ENCODE measurements around the gene DOCK11. TPM values are rescaled to one million over a fixed set of nuclear protein-coding genes. Genes with fewer than 3 reads are reported as not detected.

DOCK11 gene
- total and polyA plus RNA-seq, 10 of the 15 experiments (the other 5 are each of a cell fraction or from before 2014, with no cell fraction given) = 16.3 to 30.7 (median 19.8) TPM

DNA sequence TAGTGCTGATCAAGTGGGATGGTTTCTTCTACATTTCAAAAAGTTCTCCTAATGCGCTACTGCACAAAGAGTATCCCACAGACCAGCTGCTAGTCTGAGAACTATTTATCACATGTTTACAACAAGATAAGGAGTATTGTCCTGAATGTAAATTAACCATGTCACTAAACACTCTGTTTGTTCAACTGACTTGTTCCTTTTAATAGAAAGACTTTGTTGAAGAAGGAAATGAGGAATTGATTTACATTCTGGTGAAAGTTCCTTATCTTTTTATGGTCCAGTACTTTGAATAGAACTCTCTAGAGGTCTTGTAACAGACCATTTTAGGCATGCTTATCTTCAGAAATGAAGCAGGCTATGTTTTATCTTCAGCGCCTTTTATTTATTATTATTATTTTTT, 164.5 kb downstream of the DOCK11 start:
- DNase-seq (ENCODE audit: low read depth, low spot score) = no peak
- Histone ChIP-seq H3K4me2 (ENCODE audit: control insufficient read depth, insufficient read depth) (no peak overlapping the region), H3K9me3 (replicated peaks; ENCODE audit: control insufficient read depth, insufficient read depth, low read length) (no peaks in the 10 kb centered on the region), H3K79me2 (ENCODE audit: control insufficient read depth, insufficient read depth, low read length) (no peaks in the 10 kb centered on the region), H3K27me3 (replicated peaks in 1 of 2; ENCODE audit: control insufficient read depth in 2 of 2, insufficient read depth in 2 of 2, low read length in 1 of 2) (no peaks in the 10 kb centered on the region), H3K4me1 (ENCODE audit: control insufficient read depth, insufficient read depth, low read length) (no peaks in the 10 kb centered on the region), H4K20me1 (ENCODE audit: control insufficient read depth, insufficient read depth) (no peaks in the 10 kb centered on the region), H3K27ac (ENCODE audit: control insufficient read depth, insufficient read depth) (no peak overlapping the region), H2AFZ (ENCODE audit: control insufficient read depth, low read depth, low read length) (no peak overlapping the region), H3K36me3 (ENCODE audit: control insufficient read depth in 2 of 2, insufficient read depth in 2 of 2, low read length in 1 of 2) (no peaks in the 10 kb centered on the region; a peak in 1 of 4 replicates), H3K4me3 (no peak overlapping the region), H3K9ac (ENCODE audit: control insufficient read depth, insufficient read depth, low read length) (no peak overlapping the region)
- WGBS (ENCODE audit: insufficient coverage, insufficient replicate concordance, low lambda C conversion rate, missing lambda C conversion rate) = 91% methylated on average over 2 of the region's 2 CpGs
- ATAC-seq = no peak
- BruUV-seq (replicated peaks) = no TSS peak
- intact Hi-C loops (cut with micrococcal nuclease; ENCODE audit: unreplicated experiment) (no loop called here), in situ Hi-C loops (cut with MboI) (no loop called here)
- no peak for FAIRE-seq
- POLR2A ChIA-PET = no interaction called here
- RAD21 ChIA-PET (ENCODE audit: unreplicated experiment) = no interaction called here
- SMC1A ChIA-PET (ENCODE audit: uncharacterized antibody, unreplicated experiment) = interaction anchor here (1.3 kb wide), 1 partner anchor 13 kb away, joined by 3 read pairs; no protein-coding TSS in a partner anchor
- CTCF ChIA-PET = interaction anchor here (2.5 kb wide), 1 partner anchor 15 kb away, joined by 7 read pairs; no protein-coding TSS in a partner anchor
- TF ChIP-seq HDAC2 (IDR thresholded peaks at IDR 0.05) (no peak), ASH2L (IDR thresholded peaks at IDR 0.05; ENCODE audit: borderline replicate concordance, low read depth) (no peak), SMC3 (IDR thresholded peaks at IDR 0.05; ENCODE audit: borderline replicate concordance, low read length) (no peak)

DNA sequence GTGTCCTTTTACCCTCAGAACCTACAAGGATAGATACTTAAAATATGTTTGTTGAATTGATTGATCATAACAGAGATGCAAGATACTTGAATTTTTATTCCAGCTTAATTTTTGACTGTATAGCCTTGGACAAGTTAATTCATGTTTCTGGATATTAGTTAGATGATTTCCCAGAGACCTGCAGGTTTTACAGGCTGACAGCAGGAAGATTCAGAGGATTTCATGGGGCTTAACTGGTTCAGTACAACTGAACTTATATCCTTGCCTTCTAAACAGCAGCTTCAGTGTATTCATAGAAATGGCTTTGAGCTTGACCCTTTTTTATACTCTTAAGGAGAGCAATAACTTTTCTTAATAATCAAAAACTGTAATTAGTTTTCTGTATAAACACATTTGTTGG, 169.6 kb downstream of the DOCK11 start:
- CTCF ChIA-PET = interaction anchor here (0.6 kb wide), 1 partner anchor 11 kb away, joined by 3 read pairs; no protein-coding TSS in a partner anchor
- H3K4me2 ChIP-seq (ENCODE audit: control insufficient read depth, insufficient read depth) = no peak overlapping the region
- no peak overlapping the region for H3K4me3 ChIP-seq
- H3K27me3 ChIP-seq (replicated peaks in 1 of 2; ENCODE audit: control insufficient read depth in 2 of 2, insufficient read depth in 2 of 2, low read length in 1 of 2) = no peaks in the 10 kb centered on the region
- SMC1A ChIA-PET (ENCODE audit: uncharacterized antibody, unreplicated experiment) = no interaction called here
- RAD21 ChIA-PET (ENCODE audit: unreplicated experiment) = no interaction called here
- DNase-seq (ENCODE audit: low read depth, low spot score) = no peak
- BruUV-seq (replicated peaks) = no TSS peak
- no peak for ATAC-seq
- in situ Hi-C loops (cut with MboI) (no loop called here), intact Hi-C loops (cut with micrococcal nuclease; ENCODE audit: unreplicated experiment) (no loop called here)
- H3K9me3 ChIP-seq (replicated peaks; ENCODE audit: control insufficient read depth, insufficient read depth, low read length) = no peaks in the 10 kb centered on the region
- H3K9ac ChIP-seq (ENCODE audit: control insufficient read depth, insufficient read depth, low read length) = no peak overlapping the region
- no peaks in the 10 kb centered on the region for H4K20me1 ChIP-seq (ENCODE audit: control insufficient read depth, insufficient read depth)
- no peak overlapping the region for H2AFZ ChIP-seq (ENCODE audit: control insufficient read depth, low read depth, low read length)
- FAIRE-seq = no peak
- no peaks in the 10 kb centered on the region for H3K79me2 ChIP-seq (ENCODE audit: control insufficient read depth, insufficient read depth, low read length)
- POLR2A ChIA-PET = no interaction called here
- H3K36me3 ChIP-seq (ENCODE audit: control insufficient read depth in 2 of 2, insufficient read depth in 2 of 2, low read length in 1 of 2) = no peaks in the 10 kb centered on the region
- TF ChIP-seq TCF12 (IDR thresholded peaks at IDR 0.05; ENCODE audit: low read depth, low read length) (no peak), ZBTB11 (CRISPR knock-in tag; IDR thresholded peaks at IDR 0.05) (no peak), STAT1 (conservative IDR thresholded peaks at IDR 0.05) (no peak), KDM1A (IDR thresholded peaks at IDR 0.05; ENCODE audit: borderline replicate concordance) (no peak)
- TF ChIP-seq, protein P1, sequence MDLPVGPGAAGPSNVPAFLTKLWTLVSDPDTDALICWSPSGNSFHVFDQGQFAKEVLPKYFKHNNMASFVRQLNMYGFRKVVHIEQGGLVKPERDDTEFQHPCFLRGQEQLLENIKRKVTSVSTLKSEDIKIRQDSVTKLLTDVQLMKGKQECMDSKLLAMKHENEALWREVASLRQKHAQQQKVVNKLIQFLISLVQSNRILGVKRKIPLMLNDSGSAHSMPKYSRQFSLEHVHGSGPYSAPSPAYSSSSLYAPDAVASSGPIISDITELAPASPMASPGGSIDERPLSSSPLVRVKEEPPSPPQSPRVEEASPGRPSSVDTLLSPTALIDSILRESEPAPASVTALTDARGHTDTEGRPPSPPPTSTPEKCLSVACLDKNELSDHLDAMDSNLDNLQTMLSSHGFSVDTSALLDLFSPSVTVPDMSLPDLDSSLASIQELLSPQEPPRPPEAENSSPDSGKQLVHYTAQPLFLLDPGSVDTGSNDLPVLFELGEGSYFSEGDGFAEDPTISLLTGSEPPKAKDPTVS (IDR thresholded peaks at IDR 0.05; ENCODE audit: low read depth, low read length) = no peak
- TF ChIP-seq, protein P2, sequence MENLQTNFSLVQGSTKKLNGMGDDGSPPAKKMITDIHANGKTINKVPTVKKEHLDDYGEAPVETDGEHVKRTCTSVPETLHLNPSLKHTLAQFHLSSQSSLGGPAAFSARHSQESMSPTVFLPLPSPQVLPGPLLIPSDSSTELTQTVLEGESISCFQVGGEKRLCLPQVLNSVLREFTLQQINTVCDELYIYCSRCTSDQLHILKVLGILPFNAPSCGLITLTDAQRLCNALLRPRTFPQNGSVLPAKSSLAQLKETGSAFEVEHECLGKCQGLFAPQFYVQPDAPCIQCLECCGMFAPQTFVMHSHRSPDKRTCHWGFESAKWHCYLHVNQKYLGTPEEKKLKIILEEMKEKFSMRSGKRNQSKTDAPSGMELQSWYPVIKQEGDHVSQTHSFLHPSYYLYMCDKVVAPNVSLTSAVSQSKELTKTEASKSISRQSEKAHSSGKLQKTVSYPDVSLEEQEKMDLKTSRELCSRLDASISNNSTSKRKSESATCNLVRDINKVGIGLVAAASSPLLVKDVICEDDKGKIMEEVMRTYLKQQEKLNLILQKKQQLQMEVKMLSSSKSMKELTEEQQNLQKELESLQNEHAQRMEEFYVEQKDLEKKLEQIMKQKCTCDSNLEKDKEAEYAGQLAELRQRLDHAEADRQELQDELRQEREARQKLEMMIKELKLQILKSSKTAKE (IDR thresholded peaks at IDR 0.05; ENCODE audit: low read depth, poor library complexity, severe bottlenecking) = no peak
- H3K27ac ChIP-seq (ENCODE audit: control insufficient read depth, insufficient read depth) = no peak overlapping the region
- H3K4me1 ChIP-seq (ENCODE audit: control insufficient read depth, insufficient read depth, low read length) = no peaks in the 10 kb centered on the region
